OCI-LY3 (cell line): ENCODE results near the gene TIGD3.

Source experiments
- CTCF ChIP-seq: fragments of 200-600, 300-600 bp; sonication (generic); IDR thresholded peaks from 2 replicates; pipeline ENCODE4 v1.5.1; 2014; ENCODE audit warnings: antibody characterized with exemption, low read length, low read depth
- EZH2phosphoT487 ChIP-seq: fragments of 200-600 bp; shearing (Covaris generic); IDR thresholded peaks from 2 replicates; pipeline ENCODE4 v1.6.1; 2018; ENCODE audit warnings: antibody characterized with exemption, mixed run types, low read depth

DNA sequence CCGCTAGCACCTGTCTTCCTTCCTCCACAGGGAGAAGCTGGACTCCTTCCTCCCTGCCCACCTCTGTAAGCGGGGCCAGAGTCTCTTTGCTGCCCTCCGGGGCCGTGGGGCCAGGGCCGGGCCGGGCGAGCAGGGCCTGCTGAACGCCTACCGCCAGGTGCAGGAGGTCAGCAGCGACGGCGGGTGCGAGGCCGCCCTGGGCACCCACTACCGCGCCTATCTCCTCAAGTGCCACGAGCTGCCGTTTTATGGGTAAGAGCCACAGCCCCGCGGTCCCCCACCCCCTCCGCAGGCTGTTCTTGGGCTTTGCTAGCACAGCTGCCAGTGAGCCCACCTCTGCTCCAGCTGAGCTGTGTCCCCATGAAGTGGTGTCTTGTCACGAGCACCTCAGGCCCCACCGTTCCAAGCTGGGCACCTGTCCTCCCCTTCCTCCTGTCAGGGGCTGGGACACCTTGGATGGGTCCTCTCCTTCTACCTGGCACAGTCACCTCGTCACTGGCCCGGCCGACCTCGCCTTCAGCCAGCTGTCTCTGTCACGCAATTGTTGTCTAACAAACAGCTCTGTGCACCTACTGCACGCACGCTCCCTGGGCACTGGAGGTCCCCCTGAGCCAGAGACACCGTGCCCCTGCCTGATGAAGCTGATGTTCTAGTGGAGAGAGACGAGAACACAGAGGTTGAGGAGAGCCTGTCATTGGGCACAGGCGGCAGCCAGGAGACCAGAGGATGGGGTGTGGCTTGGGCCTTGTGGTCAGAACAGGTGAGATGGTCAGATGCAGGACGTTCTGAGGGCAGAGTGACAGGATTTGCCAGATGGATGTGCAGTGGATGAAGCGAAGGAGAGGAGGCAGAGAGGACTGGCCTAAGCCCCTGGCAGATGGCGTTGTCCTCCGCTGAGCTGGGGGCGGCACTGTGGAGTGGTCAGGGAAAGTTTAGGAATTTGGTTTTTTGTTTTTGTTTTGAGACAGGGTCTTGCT, 42.5 kb downstream of the TIGD3 start:
- no peak for TF ChIP-seq CTCF
- no peak for TF ChIP-seq EZH2phosphoT487
